Upper lobe of left lung (tissue), 6 donors: Measurements from ENCODE around the gene STC2. TPM values are rescaled to one million over a fixed set of nuclear protein-coding genes. Genes with fewer than 3 reads are reported as not detected.

Experiments used
- ATAC-seq, 2 donors: fragments of 200-7000 bp; cut with Tn5 transposase; one replicate each; pipeline ENCODE4 v1.9.1; 2022; ENCODE audit warnings: mild to moderate bottlenecking in 2 of 2, moderate library complexity in 2 of 2; ENCODE audit not compliant: low FRiP score in 2 of 2
- DNase-seq, 2 donors: peaks; one replicate each; pipeline ENCODE4 v3.0.0-alpha.2; 2019 to 2020
- H3K27ac ChIP-seq, 4 donors: fragments of 200-600 bp; sonication (generic); one replicate each; pipeline ENCODE4 v1.5.1; 2016 to 2019
- H3K27me3 ChIP-seq, 4 donors: fragments of 200-600 bp; sonication (generic); one replicate each; pipeline ENCODE4 v1.5.1; 2017 to 2019
- H3K36me3 ChIP-seq, 4 donors: fragments of 200-600 bp; sonication (generic); one replicate each; pipeline ENCODE4 v1.5.1; 2016 to 2019
- H3K4me1 ChIP-seq, 4 donors: fragments of 200-600 bp; sonication (generic); one replicate each; pipeline ENCODE4 v1.5.1; 2018 to 2019
- H3K4me3 ChIP-seq, 4 donors: fragments of 200-600 bp; sonication (generic); one replicate each; pipeline ENCODE4 v1.5.1; 2017 to 2019; ENCODE audit warnings: mild to moderate bottlenecking in 2 of 4, moderate library complexity in 1 of 4
- H3K9me3 ChIP-seq, 4 donors: fragments of 200-600 bp; sonication (generic); one replicate each; pipeline ENCODE4 v1.5.1; 2018 to 2019
- EP300 ChIP-seq, 4 donors: sonication (generic); formaldehyde crosslinking; IDR thresholded peaks; one replicate each; pipeline ENCODE4 v1.5.1; 2017; ENCODE audit warnings: antibody characterized with exemption in 4 of 4, control low read depth in 2 of 4
- POLR2A ChIP-seq, 4 donors: fragments of 450-650 bp; IDR thresholded peaks; one replicate each; pipeline ENCODE4 v1.5.1; 2016 to 2017; ENCODE audit warnings: antibody characterized with exemption in 4 of 4, mild to moderate bottlenecking in 2 of 4
- POLR2AphosphoS5 ChIP-seq, 2 donors: sonication (generic); formaldehyde crosslinking; IDR thresholded peaks; one replicate each; pipeline ENCODE4 v1.5.1; 2017; ENCODE audit warnings: antibody characterized with exemption in 2 of 2
- WGBS, 2 donors: methylation state at CpG; one replicate each; pipeline ENCODE4 v1.1.5; 2017 to 2018; 5-methylcytosine and 5-hydroxymethylcytosine counted together
- total RNA-seq, 6 donors: library from RNA; depleted of rRNA in 4 of 6; stranded (reverse); fragments of >200 nt in 4 of 6; gene quantifications; one replicate each; pipeline versions ENCODE4 v1.1.0 to v1.2.1, GENCODE V29; 2016 to 2021
- TF ChIP-seq, protein P1 (sequence below), 6 experiments: fragments of 450-650 bp in 4 of 6; fragments of 200-600 bp in 2 of 6; sonication (generic) in 2 of 6; IDR thresholded peaks; one replicate each; pipeline ENCODE4 v1.5.1; 2016 to 2019; ENCODE audit warnings: antibody characterized with exemption in 6 of 6
- donor health status: DM: no; HTN: no; CAD: no; lungs with moderate emphysema.
- donor health status: DM: no; HTN: yes; CAD: no; lungs with severe emphysema.

Gene STC2
- total RNA-seq, 6 donors from 2014 or later, result 1.0 to 11.4 (median 6.2) TPM

DNA sequence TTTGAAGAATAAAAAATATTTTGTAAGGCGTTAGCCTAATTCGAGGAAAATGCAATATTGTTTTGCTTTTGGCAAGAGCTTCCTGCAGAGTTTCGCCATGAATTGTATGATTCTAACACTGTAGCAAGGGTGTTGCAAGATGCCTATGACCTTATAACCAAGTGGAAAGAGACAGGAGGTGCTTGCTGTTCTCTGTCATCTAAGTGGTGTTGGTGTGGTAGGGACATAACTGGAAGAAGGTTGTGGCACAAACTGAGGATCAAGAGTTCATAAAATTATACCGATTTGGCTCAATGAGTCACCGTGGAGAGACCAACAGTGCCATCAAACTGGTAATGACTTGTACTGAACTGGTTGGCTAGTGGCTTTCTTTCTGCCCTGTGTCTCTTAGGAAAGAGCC lies 6.3 kb downstream of the STC2 start:
- H3K36me3 ChIP-seq, result peaks cover 0 to 13% (median 0%) of the 10 kb centered on the region in 4 donors
- H3K27ac ChIP-seq, result peak overlapping the region in 1 of 4 donors; percentile 84
- no peak overlapping the region for H3K4me3 ChIP-seq
- no peaks in the 10 kb centered on the region for H3K9me3 ChIP-seq
- WGBS, 2 donors, result 78 to 79% methylated on average over 5 of the region's 5 CpGs
- ATAC-seq (no peak), DNase-seq (no peak)
- peaks cover 0 to 4% (median 2%) of the 10 kb centered on the region in 4 donors for H3K27me3 ChIP-seq
- H3K4me1 ChIP-seq, result peaks cover 20 to 51% (median 30%) of the 10 kb centered on the region in 4 donors
- TF ChIP-seq POLR2A (IDR thresholded peaks at IDR 0.05) (no peak), POLR2AphosphoS5 (IDR thresholded peaks at IDR 0.05) (peak; percentile 16 to 71), EP300 (IDR thresholded peaks at IDR 0.05) (no peak)
- TF ChIP-seq, protein P1, sequence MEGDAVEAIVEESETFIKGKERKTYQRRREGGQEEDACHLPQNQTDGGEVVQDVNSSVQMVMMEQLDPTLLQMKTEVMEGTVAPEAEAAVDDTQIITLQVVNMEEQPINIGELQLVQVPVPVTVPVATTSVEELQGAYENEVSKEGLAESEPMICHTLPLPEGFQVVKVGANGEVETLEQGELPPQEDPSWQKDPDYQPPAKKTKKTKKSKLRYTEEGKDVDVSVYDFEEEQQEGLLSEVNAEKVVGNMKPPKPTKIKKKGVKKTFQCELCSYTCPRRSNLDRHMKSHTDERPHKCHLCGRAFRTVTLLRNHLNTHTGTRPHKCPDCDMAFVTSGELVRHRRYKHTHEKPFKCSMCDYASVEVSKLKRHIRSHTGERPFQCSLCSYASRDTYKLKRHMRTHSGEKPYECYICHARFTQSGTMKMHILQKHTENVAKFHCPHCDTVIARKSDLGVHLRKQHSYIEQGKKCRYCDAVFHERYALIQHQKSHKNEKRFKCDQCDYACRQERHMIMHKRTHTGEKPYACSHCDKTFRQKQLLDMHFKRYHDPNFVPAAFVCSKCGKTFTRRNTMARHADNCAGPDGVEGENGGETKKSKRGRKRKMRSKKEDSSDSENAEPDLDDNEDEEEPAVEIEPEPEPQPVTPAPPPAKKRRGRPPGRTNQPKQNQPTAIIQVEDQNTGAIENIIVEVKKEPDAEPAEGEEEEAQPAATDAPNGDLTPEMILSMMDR (IDR thresholded peaks at IDR 0.05), result no peak

DNA sequence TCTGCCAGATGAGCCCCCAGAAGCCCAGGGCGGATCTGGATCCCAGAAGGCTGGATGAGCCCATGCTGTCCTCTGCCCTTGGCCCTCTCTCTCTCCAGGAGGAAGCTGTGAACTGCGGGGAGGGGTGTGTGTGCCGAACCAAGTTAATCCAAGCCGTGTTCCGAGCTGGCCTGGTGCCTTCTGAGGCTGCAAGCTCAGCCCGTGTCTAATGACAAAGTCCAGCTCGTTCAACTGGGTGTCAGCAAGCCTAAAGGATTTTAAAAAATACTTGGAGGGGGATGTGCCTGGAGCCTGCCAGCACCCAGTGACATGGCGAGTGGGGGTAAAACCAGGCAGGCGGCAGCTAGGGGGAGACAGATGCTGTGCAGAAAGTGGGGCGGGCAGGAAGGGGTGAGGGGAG lies 8.0 kb downstream of the STC2 start:
- Histone ChIP-seq H3K4me1 (peaks cover 27 to 55% (median 39%) of the 10 kb centered on the region in 4 donors), H3K4me3 (no peak overlapping the region), H3K36me3 (peaks cover 0 to 13% (median 0%) of the 10 kb centered on the region in 4 donors), H3K27ac (peak overlapping the region in 2 of 4 donors; percentile 38 to 43), H3K27me3 (no peaks in the 10 kb centered on the region), H3K9me3 (no peaks in the 10 kb centered on the region)
- TF ChIP-seq, protein P1 (IDR thresholded peaks at IDR 0.05), result no peak
- TF ChIP-seq POLR2AphosphoS5 (IDR thresholded peaks at IDR 0.05) (peak; percentile 21 to 32), POLR2A (IDR thresholded peaks at IDR 0.05) (no peak)
- DNase-seq (no peak), ATAC-seq (peak; percentile 38 to 43)
- 66 to 70% methylated on average over 10 of the region's 10 CpGs for WGBS, 2 donors

DNA sequence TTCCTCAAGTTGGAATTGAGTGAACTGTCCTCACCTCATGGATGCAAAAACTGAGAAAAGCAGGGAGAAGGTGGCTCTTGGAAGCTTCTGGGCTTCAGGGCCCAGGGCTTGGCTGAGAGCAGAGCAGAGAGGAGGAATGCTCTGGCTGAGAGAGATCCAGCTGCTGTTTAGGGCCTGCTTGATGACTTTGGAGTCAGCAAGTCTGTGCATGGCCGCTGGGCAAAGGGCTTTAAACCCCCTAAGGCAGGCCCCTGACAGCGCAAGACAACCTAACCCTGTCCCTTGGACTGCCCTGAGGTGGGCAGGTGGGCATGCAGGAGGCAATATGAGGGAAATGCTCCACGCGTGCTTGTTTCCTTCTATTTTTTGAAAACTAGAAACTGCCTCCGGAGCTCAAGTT lies 8.6 kb downstream of the STC2 start:
- no peaks in the 10 kb centered on the region for H3K27me3 ChIP-seq
- peaks cover 0 to 13% (median 0%) of the 10 kb centered on the region in 4 donors for H3K36me3 ChIP-seq
- ATAC-seq (no peak), DNase-seq (no peak)
- H3K4me1 ChIP-seq, result peaks cover 22 to 55% (median 41%) of the 10 kb centered on the region in 4 donors
- H3K27ac ChIP-seq, result peak overlapping the region in 2 of 4 donors; percentile 38 to 43
- TF ChIP-seq POLR2AphosphoS5 (IDR thresholded peaks at IDR 0.05), result no peak
- no peak for TF ChIP-seq EP300 (IDR thresholded peaks at IDR 0.05)
- TF ChIP-seq POLR2A (IDR thresholded peaks at IDR 0.05), result no peak
- TF ChIP-seq, protein P1 (IDR thresholded peaks at IDR 0.05), result no peak
- whole genome bisulfite sequencing, 2 donors, result 79 to 100% methylated on average over 1 to 5 of the region's 5 CpGs
- no peaks in the 10 kb centered on the region for H3K9me3 ChIP-seq
- no peak overlapping the region for H3K4me3 ChIP-seq

DNA sequence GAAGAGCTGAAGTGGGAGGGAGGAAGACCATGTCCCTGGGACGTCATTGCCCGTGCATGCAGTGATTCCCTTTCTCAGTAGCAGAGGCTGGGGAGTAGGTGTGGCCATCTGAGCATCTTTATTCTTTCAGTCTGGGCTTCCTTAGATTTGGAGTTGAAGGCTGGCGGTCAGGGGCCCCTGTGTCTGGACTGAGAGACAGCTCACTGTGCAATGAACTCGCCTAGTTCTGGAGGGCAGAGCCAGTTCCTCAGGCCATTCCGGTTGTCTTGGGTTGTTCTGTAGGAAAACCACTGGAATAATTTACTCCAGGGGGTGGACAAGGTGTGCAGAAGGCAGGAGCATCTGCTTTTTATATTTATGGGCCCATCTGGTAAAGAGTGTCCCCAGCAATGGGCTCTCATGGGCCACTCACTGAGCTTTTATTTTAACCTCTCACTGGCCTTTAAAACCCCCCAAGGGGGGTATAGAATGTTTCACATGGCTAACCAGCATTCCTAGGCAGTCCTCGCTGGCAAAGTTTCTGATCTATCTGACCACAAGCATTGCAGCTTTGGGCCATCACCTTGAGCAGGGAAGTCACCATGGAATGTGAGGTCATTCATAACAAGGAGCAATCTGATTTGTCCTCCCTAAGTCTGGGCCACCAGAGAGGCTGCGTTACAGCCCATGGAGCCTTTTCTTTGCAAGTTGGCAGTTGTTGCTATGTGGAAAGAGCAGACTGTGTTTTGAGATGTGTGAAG lies 9.2 kb downstream of the STC2 start:
- H3K9me3 ChIP-seq, result no peaks in the 10 kb centered on the region
- no peaks in the 10 kb centered on the region for H3K27me3 ChIP-seq
- no peak overlapping the region for H3K27ac ChIP-seq
- H3K4me3 ChIP-seq, result no peak overlapping the region
- no peak for ATAC-seq
- DNase-seq, result no peak
- 86 to 93% methylated on average over 7 of the region's 7 CpGs for WGBS, 2 donors
- TF ChIP-seq POLR2AphosphoS5 (IDR thresholded peaks at IDR 0.05) (no peak), EP300 (IDR thresholded peaks at IDR 0.05) (no peak), POLR2A (IDR thresholded peaks at IDR 0.05) (no peak)
- TF ChIP-seq, protein P1 (IDR thresholded peaks at IDR 0.05), result no peak
- H3K4me1 ChIP-seq, result peaks cover 18 to 51% (median 44%) of the 10 kb centered on the region in 4 donors
- H3K36me3 ChIP-seq, result peaks cover 0 to 13% (median 0%) of the 10 kb centered on the region in 4 donors
